ENCODE measurements around the gene BRS3. TPM values are rescaled to one million over a fixed set of nuclear protein-coding genes. Genes with fewer than 3 reads are reported as not detected.

Gene BRS3
- polyA plus RNA-seq, 6 donors from 2014 or later = not detected

Other genes with a start within 250 kb of the BRS3 start
- gene MAP7D3, start 236.5 kb upstream of the BRS3 start, polyA plus RNA-seq (ENCODE audit: low read depth in 6 of 6) = 1 to 10 TPM in 5 of 6 donors, under 1 TPM in 1; 0.26 to 8.6 (median 4.0) TPM
- gene ADGRG4, start 187.0 kb upstream of the BRS3 start, polyA plus RNA-seq (ENCODE audit: low read depth in 6 of 6) = not detected
- 10 to 100 TPM; 32.3 to 46.3 (median 34.6) TPM for gene HTATSF1, start 9.6 kb downstream of the BRS3 start, polyA plus RNA-seq (ENCODE audit: low read depth in 6 of 6)
- gene VGLL1, start 44.3 kb downstream of the BRS3 start, polyA plus RNA-seq (ENCODE audit: low read depth in 6 of 6) = not detected
- gene CD40LG, start 160.2 kb downstream of the BRS3 start, polyA plus RNA-seq (ENCODE audit: low read depth in 6 of 6) = under 1 TPM in 1 of 6 donors, not detected in 5; 0.32 TPM

Measured in naive B cell (primary cell).